HG02938 (cell line): ENCODE measurements around the gene TMEM50A.
"Not testable (repeated sequence)": the region's sequence is repeated elsewhere in the genome, so short reads cannot be mapped to it uniquely, and the experiment has no call there.

Experiments
- ATAC-seq: cut with Tn5 transposase; IDR thresholded peaks from one replicate; pipeline ENCODE4 v1.9.1; 2021; ENCODE audit warnings: mild to moderate bottlenecking, moderate library complexity; ENCODE audit not compliant: unreplicated experiment

The TMEM50A gene

GRCh38 chr1:25338188-25338981 lies at the start of gene TMEM50A:
TSS of gene TMEM50A (plus strand) at chr1:25338334. CDS start at chr1:25340487, 2,153 bp downstream.
- ATAC-seq = peak; percentile 48

GRCh38 chr1:25288573-25289101 lies 49.5 kb upstream of the TMEM50A start:
- ATAC-seq = not testable (repeated sequence)

GRCh38 chr1:25290043-25290442 lies 48.1 kb upstream of the TMEM50A start:
- not testable (repeated sequence) for ATAC-seq

GRCh38 chr1:25293426-25293825 lies 44.7 kb upstream of the TMEM50A start:
- ATAC-seq = not testable (repeated sequence)

GRCh38 chr1:25294889-25295826 lies 43.0 kb upstream of the TMEM50A start:
- not testable (repeated sequence) for ATAC-seq

- ATAC-seq = not testable (repeated sequence)
Measured at GRCh38 chr1:25296501-25296900, 41.6 kb upstream of the TMEM50A start.

- ATAC-seq = not testable (repeated sequence)
Measured at GRCh38 chr1:25300729-25301128, 37.4 kb upstream of the TMEM50A start.

- not testable (repeated sequence) for ATAC-seq
Measured at GRCh38 chr1:25302330-25302729, 35.8 kb upstream of the TMEM50A start.

GRCh38 chr1:25304936-25305335 lies 33.2 kb upstream of the TMEM50A start:
- not testable (repeated sequence) for ATAC-seq

- not testable (repeated sequence) for ATAC-seq
Measured at GRCh38 chr1:25308168-25308567, 30.0 kb upstream of the TMEM50A start.

GRCh38 chr1:25309085-25309484 lies 29.0 kb upstream of the TMEM50A start:
- not testable (repeated sequence) for ATAC-seq

- not testable (repeated sequence) for ATAC-seq
Measured at GRCh38 chr1:25309486-25309885, 28.6 kb upstream of the TMEM50A start.

- ATAC-seq = not testable (repeated sequence)
Measured at GRCh38 chr1:25312806-25313470, 25.2 kb upstream of the TMEM50A start.

- not testable (repeated sequence) for ATAC-seq
Measured at GRCh38 chr1:25320314-25320938, 17.7 kb upstream of the TMEM50A start.

- not testable (repeated sequence) for ATAC-seq
Measured at GRCh38 chr1:25322127-25322526, 16.0 kb upstream of the TMEM50A start.

GRCh38 chr1:25324407-25324806 lies 13.7 kb upstream of the TMEM50A start:
- not testable (repeated sequence) for ATAC-seq

- ATAC-seq = not testable (repeated sequence)
Measured at GRCh38 chr1:25327864-25328790, 10.0 kb upstream of the TMEM50A start.

GRCh38 chr1:25328791-25329185 lies 9.3 kb upstream of the TMEM50A start:
- ATAC-seq = not testable (repeated sequence)

GRCh38 chr1:25329336-25329735 lies 8.8 kb upstream of the TMEM50A start:
- ATAC-seq = not testable (repeated sequence)
